GM12874 (cell line): ENCODE results near the gene HEG1.

Source experiments
- TF ChIP-seq, protein P1 (sequence below): IDR thresholded peaks from 2 replicates; pipeline ENCODE4 v1.5.1; 2011; ENCODE audit warnings: low read depth, mild to moderate bottlenecking, control low read depth, low read length, moderate library complexity; ENCODE audit not compliant: insufficient read depth

The HEG1 gene

DNA sequence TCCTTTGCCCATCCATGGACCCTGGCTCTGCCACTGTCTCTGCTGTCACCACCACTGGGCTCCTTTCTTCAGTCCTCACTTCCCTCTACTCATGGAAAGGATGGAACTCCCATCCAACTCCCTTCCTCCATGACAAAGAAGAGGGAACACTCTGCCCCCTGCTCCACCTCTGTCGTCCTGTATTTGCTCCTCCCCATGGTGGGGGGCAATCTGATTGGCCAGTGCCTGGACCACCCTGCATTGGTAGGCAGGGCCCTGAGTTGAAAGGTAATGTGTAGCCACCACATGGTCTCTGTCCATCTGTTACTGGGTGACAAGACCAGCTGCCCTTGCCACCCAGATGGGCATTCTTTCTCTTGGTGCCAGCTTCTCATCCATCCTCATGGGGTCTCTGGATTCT, 20.7 kb upstream of the HEG1 start:
- TF ChIP-seq, protein P1, sequence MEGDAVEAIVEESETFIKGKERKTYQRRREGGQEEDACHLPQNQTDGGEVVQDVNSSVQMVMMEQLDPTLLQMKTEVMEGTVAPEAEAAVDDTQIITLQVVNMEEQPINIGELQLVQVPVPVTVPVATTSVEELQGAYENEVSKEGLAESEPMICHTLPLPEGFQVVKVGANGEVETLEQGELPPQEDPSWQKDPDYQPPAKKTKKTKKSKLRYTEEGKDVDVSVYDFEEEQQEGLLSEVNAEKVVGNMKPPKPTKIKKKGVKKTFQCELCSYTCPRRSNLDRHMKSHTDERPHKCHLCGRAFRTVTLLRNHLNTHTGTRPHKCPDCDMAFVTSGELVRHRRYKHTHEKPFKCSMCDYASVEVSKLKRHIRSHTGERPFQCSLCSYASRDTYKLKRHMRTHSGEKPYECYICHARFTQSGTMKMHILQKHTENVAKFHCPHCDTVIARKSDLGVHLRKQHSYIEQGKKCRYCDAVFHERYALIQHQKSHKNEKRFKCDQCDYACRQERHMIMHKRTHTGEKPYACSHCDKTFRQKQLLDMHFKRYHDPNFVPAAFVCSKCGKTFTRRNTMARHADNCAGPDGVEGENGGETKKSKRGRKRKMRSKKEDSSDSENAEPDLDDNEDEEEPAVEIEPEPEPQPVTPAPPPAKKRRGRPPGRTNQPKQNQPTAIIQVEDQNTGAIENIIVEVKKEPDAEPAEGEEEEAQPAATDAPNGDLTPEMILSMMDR = no peak

DNA sequence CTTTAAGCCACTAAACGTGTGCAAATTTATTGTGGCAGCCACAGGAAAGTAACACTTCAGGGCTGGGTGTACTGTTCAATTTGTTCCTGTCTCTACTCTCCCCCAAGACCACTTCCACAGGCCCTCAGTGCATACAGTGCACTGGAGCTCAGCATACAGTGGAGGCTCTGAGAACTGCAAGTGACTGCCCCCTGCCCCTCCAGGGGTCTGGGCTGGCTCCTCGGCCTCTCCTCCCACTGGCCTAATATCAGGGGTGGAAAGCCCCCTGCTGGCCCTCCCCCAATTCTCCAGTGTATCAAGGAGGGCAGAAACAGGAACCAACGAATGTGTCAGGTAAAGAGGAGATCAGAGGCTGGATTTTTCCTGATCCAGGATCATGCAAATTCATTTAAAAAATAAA, 19.9 kb upstream of the HEG1 start:
- TF ChIP-seq, protein P1 = peak; percentile 6; the same call in 1 of the 2 replicates

DNA sequence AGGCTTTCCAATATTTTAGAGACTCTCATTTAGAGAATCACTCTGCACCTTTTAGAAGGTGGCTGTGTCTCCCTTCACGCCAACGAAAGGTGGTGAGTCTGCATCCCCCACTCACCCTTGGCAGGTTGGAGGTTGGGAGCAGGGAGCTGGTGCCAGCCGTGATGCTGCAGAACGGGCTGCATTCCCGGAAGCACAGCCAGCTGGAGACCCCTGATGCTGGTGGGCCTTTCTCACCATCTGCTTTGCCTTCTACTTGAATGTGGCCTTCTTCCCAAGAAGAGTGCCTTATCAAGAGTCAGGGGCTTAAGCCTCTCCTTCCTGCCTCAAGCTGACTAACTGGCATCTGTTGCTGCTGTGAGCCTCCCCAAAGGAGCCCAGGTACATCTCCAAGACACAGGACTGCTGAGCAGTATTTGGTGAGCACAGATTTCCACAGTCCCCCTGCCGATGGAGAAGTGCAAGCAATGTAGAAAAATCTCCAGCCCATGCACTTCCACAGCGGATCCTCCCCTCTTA, 17.7 kb upstream of the HEG1 start:
- TF ChIP-seq, protein P1 = no peak

DNA sequence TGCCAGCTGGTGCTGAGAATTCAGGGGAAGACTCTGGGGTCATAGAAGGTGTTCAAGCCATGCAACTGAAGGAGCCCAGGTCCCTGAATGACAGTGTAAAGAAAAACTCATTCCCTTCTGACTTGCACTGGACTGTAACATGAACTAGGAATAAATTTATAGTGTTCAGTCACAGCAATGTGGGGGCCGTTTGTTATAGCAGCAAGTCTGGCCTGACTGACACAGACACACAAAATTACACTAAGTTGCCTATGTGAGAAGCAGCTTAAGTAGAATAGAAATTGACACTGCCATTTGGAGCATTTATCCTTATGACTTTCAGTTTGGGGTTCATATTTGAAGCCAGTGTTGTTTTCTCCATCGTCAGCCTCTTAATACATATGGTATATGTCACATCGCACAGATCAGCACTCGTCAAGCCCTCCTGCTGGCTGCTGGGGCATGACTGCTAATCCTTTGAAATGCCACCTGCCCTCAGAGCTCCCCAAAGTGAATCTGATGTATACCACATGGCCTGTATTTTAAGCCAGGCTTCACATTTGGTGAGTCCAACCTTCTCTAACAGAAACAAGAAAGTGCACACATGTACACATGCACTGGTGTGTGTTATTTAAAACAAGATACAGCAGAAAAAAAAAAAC, 17.1 kb upstream of the HEG1 start:
- TF ChIP-seq, protein P1 = no peak

DNA sequence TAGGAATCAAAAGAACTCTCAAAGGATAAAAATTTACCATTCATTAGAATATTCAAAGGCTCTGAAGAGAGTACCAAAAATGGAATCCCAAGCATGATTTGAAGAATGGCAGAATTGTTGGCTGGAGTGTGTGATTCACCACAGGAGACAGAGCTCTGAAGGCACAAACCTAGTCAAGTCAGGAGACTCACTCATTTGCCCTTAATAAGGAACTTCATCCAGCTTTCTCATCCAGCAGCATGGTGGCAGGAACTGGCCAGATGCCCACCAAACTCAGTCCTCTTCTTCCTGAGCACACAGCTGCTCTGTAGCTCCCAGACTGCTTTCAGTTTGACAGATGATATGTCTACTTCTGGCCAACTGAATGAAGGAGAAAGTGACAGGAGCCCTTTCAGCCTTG, 16.5 kb upstream of the HEG1 start:
- TF ChIP-seq, protein P1 = no peak

DNA sequence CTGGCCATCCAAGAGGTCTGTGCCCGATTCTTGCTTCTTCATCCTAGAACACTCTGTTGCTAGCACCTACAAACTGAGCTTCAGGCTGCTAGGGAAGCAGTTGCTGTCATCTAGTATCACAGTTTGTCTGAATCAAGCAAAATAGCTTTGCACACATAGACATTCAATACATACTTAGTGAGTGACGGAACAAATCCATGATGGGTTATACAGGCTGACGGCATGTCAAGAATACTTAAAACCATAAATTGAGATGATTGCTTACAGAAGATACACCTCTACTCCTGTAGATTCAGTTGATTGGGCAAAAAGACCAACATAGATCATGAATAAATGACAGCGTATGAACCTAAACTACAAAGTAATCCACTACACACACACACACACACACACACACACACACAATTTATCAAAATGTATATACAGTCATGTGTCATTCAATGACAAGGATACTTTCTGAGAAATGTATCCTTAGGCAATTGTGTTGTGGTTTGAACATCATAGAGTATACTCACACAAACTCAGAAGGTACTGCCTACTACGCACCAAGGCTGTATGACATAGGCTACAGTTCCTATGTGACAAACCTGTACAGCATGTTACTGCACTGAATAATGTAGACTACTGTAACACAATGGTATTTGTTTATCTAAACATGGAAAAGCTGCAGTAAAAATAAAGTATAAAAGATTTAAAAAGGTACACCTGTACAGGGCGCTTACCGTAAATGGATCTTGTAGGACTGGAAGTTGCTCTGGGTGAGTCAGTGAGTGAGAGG, 14.4 kb upstream of the HEG1 start:
- TF ChIP-seq, protein P1 = no peak

DNA sequence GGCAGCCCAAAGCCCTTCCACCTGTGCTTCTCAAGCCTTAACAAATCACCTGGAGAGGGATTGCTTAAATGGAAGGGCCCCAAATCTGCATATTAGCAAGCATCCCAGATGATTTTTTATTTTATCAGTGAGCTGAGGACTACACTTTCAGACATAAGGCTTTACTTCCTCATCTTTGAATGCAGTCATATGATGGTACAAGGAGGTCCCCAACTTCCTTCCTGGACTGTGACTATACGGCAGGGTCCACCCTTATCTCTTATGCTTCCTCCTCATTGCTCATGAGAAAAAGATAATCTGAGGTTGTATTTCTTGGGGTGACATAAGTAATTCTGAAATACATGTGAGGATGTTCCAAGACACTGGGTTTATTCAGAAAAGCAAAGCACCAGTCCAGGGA, 13.7 kb upstream of the HEG1 start:
- TF ChIP-seq, protein P1 = no peak
